22Rv1 (cell line): ENCODE data around the gene MSI2.

Source experiments
- H3K27ac ChIP-seq: fragments of 450-650 bp; 2 replicates; pipeline ENCODE4 v1.5.1; 2017
- ZFX ChIP-seq: fragments of 450-650 bp; IDR thresholded peaks from 2 replicates; pipeline ENCODE4 v1.6.1; 2017; ENCODE audit warnings: antibody characterized with exemption, borderline replicate concordance
- TF ChIP-seq, protein P1 (sequence below): fragments of 450-650 bp; IDR thresholded peaks from 2 replicates; pipeline ENCODE4 v1.5.1; 2017; ENCODE audit warnings: mild to moderate bottlenecking

Gene MSI2

DNA sequence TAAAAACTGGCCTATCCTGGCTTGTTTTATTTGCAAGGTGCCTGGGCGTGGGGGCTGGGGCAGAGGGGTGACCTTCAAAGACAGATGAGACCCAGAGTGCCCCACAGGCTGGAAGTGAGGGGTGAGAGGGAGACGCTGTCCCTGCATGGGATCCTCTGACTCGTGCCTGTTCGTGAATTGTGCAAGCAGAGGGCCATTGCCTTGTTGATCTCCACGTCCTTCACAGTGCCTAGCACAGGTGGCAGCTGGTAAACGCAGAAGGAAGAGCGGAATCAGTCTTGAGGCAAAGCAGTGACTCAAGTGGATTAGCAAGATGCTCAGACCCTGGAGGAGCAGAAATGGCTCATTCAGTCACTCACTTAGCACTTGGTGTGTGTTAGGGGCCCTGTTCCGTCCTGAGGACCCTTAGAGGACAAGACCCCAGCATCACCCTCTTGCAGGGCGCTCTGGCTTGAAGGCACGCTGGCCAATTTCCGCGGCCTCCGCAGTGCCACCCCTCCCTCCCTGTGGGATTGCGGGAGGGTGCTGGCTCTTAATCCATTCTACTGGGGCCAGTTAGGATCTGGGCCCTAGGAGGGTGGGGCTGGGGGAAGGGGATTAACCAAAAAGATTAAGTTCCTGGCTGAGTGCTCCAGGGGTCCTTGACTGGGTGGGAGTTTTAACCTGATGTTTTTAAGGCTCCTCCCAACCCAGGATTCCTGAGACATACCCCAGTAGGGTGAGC lies 337.6 kb downstream of the MSI2 start:
- TF ChIP-seq, protein P1, sequence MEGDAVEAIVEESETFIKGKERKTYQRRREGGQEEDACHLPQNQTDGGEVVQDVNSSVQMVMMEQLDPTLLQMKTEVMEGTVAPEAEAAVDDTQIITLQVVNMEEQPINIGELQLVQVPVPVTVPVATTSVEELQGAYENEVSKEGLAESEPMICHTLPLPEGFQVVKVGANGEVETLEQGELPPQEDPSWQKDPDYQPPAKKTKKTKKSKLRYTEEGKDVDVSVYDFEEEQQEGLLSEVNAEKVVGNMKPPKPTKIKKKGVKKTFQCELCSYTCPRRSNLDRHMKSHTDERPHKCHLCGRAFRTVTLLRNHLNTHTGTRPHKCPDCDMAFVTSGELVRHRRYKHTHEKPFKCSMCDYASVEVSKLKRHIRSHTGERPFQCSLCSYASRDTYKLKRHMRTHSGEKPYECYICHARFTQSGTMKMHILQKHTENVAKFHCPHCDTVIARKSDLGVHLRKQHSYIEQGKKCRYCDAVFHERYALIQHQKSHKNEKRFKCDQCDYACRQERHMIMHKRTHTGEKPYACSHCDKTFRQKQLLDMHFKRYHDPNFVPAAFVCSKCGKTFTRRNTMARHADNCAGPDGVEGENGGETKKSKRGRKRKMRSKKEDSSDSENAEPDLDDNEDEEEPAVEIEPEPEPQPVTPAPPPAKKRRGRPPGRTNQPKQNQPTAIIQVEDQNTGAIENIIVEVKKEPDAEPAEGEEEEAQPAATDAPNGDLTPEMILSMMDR: no peak
- no peak for TF ChIP-seq ZFX
- no peak overlapping the region for H3K27ac ChIP-seq

DNA sequence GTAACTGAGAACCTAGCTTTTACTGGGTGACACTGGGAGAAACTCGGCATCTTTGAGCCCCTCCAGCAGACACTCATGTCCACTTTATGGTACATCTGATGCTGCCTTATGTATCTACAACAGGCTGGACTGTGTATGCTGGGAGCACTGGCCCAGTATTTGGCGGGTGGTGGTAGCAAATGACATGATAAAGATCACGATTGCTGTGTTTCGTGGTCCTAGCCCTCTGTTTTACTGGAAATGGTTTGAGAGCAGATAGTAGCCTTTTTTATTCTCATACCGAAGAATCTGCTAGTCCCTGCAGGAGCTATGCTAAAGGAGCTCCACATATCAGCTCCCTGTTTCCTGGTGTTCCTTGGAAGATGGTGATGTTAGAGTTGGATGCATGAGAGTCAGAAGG lies 338.4 kb downstream of the MSI2 start:
- TF ChIP-seq, protein P1: no peak
- TF ChIP-seq ZFX: no peak
- H3K27ac ChIP-seq: no peak overlapping the region

DNA sequence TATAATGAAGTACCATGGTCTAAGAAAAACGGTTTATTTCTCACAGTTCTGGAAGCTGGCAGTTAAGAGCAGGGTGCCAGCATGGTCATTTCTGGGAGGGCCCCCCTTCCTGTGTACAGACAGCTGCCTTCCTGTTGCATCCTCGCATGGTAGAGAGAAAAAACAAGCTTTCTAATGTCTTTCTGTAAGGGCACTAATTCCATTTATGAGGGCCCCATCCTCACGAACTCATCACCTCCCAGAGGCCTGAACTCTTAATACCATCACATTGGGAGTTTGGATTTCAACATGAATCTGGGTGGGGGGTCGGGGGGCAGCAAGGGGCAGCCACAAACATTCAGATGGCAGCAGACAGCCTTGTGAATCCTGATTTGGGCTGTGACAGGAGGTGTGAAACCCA lies 339.1 kb downstream of the MSI2 start:
- TF ChIP-seq ZFX: no peak
- no peak overlapping the region for H3K27ac ChIP-seq

DNA sequence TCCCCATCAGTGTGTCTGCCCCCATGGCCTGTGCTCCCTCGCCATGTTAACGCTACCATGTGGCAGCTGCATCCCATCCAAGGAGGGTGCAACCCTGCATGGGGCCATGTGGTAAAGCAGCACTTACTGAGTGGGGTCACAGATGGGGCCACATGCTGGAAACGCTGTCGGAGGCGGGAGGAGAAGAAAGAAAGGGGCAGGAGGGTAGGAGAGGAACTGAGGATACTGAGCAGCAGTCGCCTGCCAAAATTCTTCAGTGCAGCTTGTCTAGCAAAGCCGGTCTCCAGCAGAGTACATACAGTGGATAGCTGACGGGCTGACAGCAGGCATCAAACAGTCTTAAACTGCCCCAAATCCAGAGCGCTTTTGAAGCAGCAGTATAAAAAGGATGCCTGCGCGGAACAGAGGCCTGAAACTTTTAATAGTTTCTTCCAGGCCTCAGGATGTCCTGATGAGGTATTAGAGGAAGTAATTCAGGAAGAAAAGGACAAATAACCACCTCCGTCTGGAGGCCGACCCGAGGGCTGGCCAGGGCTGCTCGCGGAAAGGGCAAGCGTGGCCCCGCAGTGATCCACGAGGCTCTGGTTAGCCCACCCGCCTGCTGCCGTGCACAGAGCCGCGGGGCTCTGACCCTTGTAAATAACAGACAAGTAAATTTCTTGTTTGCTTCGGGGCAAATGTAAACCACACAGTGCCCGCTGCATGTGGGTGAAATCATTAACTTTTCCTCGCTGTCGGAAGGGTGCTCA lies 339.8 kb downstream of the MSI2 start:
- H3K27ac ChIP-seq: no peak overlapping the region
- TF ChIP-seq, protein P1: no peak
- TF ChIP-seq ZFX: no peak

DNA sequence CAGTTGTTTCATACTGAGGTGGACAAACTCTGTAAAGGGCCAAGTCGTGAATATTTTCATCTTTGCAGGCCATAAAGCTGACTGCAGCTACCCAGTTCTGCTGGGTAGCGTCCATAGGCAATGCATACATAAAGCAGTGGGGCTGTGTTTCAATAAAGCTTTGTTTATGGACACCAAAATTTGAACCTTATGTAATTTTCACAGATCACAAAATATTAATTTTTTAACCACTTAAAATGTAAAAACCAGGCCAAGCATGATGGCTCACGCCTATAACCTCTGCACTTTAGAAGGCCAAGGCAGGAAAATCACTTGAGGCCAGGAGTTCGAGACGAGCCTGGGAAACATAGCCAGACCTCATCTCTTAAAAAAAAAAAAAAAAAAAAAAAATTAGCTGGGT lies 340.8 kb downstream of the MSI2 start:
- H3K27ac ChIP-seq: no peak overlapping the region
- no peak for TF ChIP-seq ZFX
- TF ChIP-seq, protein P1: no peak

DNA sequence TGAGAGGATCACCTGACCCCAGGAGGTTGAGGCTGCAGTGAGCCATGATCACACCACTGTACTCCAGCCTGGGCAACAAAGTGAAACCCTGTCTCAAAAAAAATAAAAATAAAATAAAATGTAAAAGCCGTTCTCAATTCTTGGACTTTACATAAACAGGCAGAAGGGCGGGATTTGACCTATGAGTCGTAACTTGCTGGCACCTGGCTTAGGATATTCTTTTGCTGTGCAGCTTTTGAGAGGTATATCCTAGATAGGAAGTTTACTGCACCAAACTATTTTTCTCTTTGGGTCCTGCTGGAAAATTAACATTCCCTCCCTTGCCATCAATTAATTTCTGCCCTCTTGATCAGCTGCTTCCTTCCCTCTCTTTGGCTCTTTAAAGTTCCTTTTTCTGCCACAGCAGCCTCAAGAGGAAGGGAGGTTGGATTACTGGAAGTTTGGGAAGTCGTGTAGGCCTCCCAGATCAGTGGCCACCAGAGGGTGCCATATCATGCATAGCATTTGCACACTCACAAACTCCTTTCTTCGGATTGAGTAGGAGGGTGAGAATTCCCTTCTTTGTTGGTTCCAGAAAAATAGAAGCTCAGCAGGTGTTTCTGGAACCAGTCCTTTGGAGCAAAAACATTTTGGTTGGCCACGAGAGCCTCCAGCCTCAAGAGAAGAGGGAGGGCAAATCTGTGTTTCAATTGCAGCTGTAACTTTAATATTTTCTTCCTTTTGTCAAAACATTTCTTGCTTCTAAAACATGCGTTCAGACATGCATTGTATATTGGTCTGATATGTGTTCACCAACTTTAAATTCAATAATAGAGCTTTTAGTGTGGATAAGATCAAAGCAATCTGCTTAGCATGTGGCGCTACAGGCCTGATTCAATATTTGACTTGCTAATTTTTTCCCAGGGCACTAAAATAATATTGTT lies 341.5 kb downstream of the MSI2 start:
- no peak for TF ChIP-seq ZFX
- TF ChIP-seq, protein P1: peak; percentile 92
- H3K27ac ChIP-seq: peak overlapping the region; percentile 40

DNA sequence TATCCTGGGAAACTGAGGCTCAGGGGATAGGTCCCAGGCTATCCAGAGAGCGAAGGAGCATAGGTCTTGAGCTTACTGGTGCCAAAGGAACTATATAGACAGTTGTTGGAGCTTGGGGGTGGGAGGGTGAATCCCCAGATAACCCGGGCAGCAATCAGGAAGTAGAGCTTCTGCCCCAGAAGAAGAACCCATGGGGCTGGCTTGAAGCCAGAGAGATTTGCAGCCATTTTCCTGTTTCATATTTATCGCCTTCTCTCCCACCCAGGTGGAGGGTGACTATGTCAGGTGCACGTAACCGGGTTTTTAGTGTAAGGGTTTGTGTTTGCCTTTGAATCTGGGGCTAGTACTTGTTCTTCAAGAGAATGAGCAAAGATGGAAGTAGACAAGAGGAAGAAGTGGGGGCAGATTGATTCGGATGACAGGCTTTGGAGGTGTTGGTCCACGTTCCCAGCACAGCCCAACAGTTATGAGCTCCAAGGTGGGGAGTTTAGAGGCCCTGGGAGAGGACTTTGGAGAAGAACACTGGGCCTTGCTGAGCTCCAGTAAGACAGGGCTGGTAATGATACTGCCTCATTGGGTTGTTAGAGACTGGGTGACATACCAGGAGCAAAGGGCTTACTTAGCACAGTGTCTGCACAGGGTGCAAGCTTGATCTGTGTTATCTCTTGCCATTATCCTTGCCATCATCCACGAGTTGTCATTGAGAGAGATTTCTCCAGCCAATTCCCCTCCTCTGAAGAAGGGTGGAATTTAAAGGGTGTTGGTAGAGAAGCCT lies 343.1 kb downstream of the MSI2 start:
- no peak overlapping the region for H3K27ac ChIP-seq
- TF ChIP-seq, protein P1: no peak
- no peak for TF ChIP-seq ZFX
